Measurements from ENCODE around the gene WWOX. TPM values are rescaled to one million over a fixed set of nuclear protein-coding genes. Genes with fewer than 3 reads are reported as not detected.

WWOX gene
- total RNA-seq, 1 experiment from 2014 or later: 28.3 TPM

- Histone ChIP-seq H3F3A (ENCODE audit: low read length, unreplicated experiment) (no peaks in the 10 kb centered on the region), H3K9me2 (replicated peaks; ENCODE audit: low read length) (no peaks in the 10 kb centered on the region), H3K9me3 (ENCODE audit: low read length) (no peaks in the 10 kb centered on the region), H3K4me2 (ENCODE audit: low read length) (no peak overlapping the region), H3K4me1 (ENCODE audit: insufficient read depth, low read length) (no peaks in the 10 kb centered on the region), H3K27ac (ENCODE audit: low read length) (no peak overlapping the region), H3K79me2 (ENCODE audit: low read length) (no peaks in the 10 kb centered on the region), H4K20me1 (ENCODE audit: low read length) (no peaks in the 10 kb centered on the region), H3K9ac (ENCODE audit: low read length) (no peak overlapping the region), H3K27me3 (ENCODE audit: low read length) (no peaks in the 10 kb centered on the region), H3K4me3 (ENCODE audit: low read length) (no peak overlapping the region), H3K36me3 (ENCODE audit: low read depth, low read length) (no peaks in the 10 kb centered on the region), H2AFZ (ENCODE audit: low read length) (no peak overlapping the region)
- POLR2A ChIA-PET (ENCODE audit: unreplicated experiment): no interaction called here
- no peak for DNase-seq
- BruUV-seq (replicated peaks): no TSS peak
- CTCF ChIA-PET: no interaction called here
- intact Hi-C loops (cut with micrococcal nuclease): no loop called here
- ATAC-seq: no peak
- TF ChIP-seq EZH2 (IDR thresholded peaks at IDR 0.05; ENCODE audit: low read length, unreplicated experiment): no peak
- TF ChIP-seq EZH2phosphoT487 (IDR thresholded peaks at IDR 0.05; ENCODE audit: borderline replicate concordance, low read length): no peak
- TF ChIP-seq, protein P1, sequence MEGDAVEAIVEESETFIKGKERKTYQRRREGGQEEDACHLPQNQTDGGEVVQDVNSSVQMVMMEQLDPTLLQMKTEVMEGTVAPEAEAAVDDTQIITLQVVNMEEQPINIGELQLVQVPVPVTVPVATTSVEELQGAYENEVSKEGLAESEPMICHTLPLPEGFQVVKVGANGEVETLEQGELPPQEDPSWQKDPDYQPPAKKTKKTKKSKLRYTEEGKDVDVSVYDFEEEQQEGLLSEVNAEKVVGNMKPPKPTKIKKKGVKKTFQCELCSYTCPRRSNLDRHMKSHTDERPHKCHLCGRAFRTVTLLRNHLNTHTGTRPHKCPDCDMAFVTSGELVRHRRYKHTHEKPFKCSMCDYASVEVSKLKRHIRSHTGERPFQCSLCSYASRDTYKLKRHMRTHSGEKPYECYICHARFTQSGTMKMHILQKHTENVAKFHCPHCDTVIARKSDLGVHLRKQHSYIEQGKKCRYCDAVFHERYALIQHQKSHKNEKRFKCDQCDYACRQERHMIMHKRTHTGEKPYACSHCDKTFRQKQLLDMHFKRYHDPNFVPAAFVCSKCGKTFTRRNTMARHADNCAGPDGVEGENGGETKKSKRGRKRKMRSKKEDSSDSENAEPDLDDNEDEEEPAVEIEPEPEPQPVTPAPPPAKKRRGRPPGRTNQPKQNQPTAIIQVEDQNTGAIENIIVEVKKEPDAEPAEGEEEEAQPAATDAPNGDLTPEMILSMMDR (conservative IDR thresholded peaks at IDR 0.05; ENCODE audit: low read depth, low read length): no peak
Measured at GRCh38 chr16:78783570-78784079, 684.2 kb downstream of the WWOX start.

GRCh38 chr16:78784771-78785170 is 685.3 kb downstream of the WWOX start:
- POLR2A ChIA-PET (ENCODE audit: unreplicated experiment): no interaction called here

GRCh38 chr16:78785218-78785617 is 685.8 kb downstream of the WWOX start:
- CTCF ChIA-PET: no interaction called here
- TF ChIP-seq EZH2phosphoT487 (IDR thresholded peaks at IDR 0.05; ENCODE audit: borderline replicate concordance, low read length) (no peak), EZH2 (IDR thresholded peaks at IDR 0.05; ENCODE audit: low read length, unreplicated experiment) (no peak)
- TF ChIP-seq, protein P1 (conservative IDR thresholded peaks at IDR 0.05; ENCODE audit: low read depth, low read length): no peak
- DNase-seq: no peak
- intact Hi-C loops (cut with micrococcal nuclease): no loop called here
- Histone ChIP-seq H3K27ac (ENCODE audit: low read length) (no peak overlapping the region), H3K79me2 (ENCODE audit: low read length) (no peaks in the 10 kb centered on the region), H3K9me2 (replicated peaks; ENCODE audit: low read length) (no peaks in the 10 kb centered on the region), H3K4me1 (ENCODE audit: insufficient read depth, low read length) (no peaks in the 10 kb centered on the region), H3F3A (ENCODE audit: low read length, unreplicated experiment) (no peaks in the 10 kb centered on the region), H3K4me3 (ENCODE audit: low read length) (no peak overlapping the region), H3K36me3 (ENCODE audit: low read depth, low read length) (no peaks in the 10 kb centered on the region), H4K20me1 (ENCODE audit: low read length) (no peaks in the 10 kb centered on the region), H3K9ac (ENCODE audit: low read length) (no peak overlapping the region), H3K27me3 (ENCODE audit: low read length) (no peaks in the 10 kb centered on the region), H3K9me3 (ENCODE audit: low read length) (no peaks in the 10 kb centered on the region), H3K4me2 (ENCODE audit: low read length) (no peak overlapping the region), H2AFZ (ENCODE audit: low read length) (no peak overlapping the region)
- no TSS peak for BruUV-seq (replicated peaks)
- POLR2A ChIA-PET (ENCODE audit: unreplicated experiment): no interaction called here
- no peak for ATAC-seq

More at GRCh38 chr16:78784771-78785170, 685.3 kb downstream of the WWOX start:
- H3K27ac ChIP-seq (ENCODE audit: low read length): no peak overlapping the region
- no peaks in the 10 kb centered on the region for H3F3A ChIP-seq (ENCODE audit: low read length, unreplicated experiment)
- ATAC-seq (no peak), DNase-seq (no peak)
- no peaks in the 10 kb centered on the region for H3K9me3 ChIP-seq (ENCODE audit: low read length)
- intact Hi-C loops (cut with micrococcal nuclease): no loop called here
- H4K20me1 ChIP-seq (ENCODE audit: low read length): no peaks in the 10 kb centered on the region
- no peak overlapping the region for H3K9ac ChIP-seq (ENCODE audit: low read length)
- CTCF ChIA-PET: no interaction called here
- no peaks in the 10 kb centered on the region for H3K79me2 ChIP-seq (ENCODE audit: low read length)
- H3K27me3 ChIP-seq (ENCODE audit: low read length): no peaks in the 10 kb centered on the region
- no peak overlapping the region for H3K4me3 ChIP-seq (ENCODE audit: low read length)
- no TSS peak for BruUV-seq (replicated peaks)
- H3K36me3 ChIP-seq (ENCODE audit: low read depth, low read length): no peaks in the 10 kb centered on the region
- H3K4me2 ChIP-seq (ENCODE audit: low read length): no peak overlapping the region
- no peak overlapping the region for H2AFZ ChIP-seq (ENCODE audit: low read length)
- TF ChIP-seq EZH2 (IDR thresholded peaks at IDR 0.05; ENCODE audit: low read length, unreplicated experiment) (no peak), EZH2phosphoT487 (IDR thresholded peaks at IDR 0.05; ENCODE audit: borderline replicate concordance, low read length) (no peak)
- TF ChIP-seq, protein P1 (conservative IDR thresholded peaks at IDR 0.05; ENCODE audit: low read depth, low read length): no peak
- H3K9me2 ChIP-seq (replicated peaks; ENCODE audit: low read length): no peaks in the 10 kb centered on the region
- H3K4me1 ChIP-seq (ENCODE audit: insufficient read depth, low read length): no peaks in the 10 kb centered on the region
